Bronchial epithelial cell (primary cell): ENCODE measurements around the gene IL15RA. TPM values are rescaled to one million over a fixed set of nuclear protein-coding genes. Genes with fewer than 3 reads are reported as not detected.
A peak's percentile ranks its signal among the peaks of the same experiment; 100 is the strongest.

Source experiments
- DNase-seq: peaks from one replicate; pipeline ENCODE4 v3.0.0-alpha.2; 2010; ENCODE audit warnings: low read depth
- FAIRE-seq: peaks from 2 replicates; lab custom pipeline; 2011; peaks lifted over from hg19 to GRCh38; lab: Jason Lieb, UNC
- H3K27me3 ChIP-seq: 2 replicates; pipeline ENCODE4 v1.5.1; 2011; ENCODE audit warnings: low read length; ENCODE audit not compliant: control insufficient read depth, insufficient read depth
- H3K36me3 ChIP-seq: 2 replicates; pipeline ENCODE4 v1.5.1; 2011; ENCODE audit warnings: low read length; ENCODE audit not compliant: control insufficient read depth, insufficient read depth
- H3K4me3 ChIP-seq: 2 replicates; pipeline ENCODE4 v1.5.1; 2011; ENCODE audit warnings: mild to moderate bottlenecking, low read depth, low read length, control low read depth
- total RNA-seq: library from RNA; depleted of rRNA; stranded (reverse); fragments of >200 nt; gene quantifications from 2 replicates; pipeline ENCODE4 v1.2.1, GENCODE V29; 2014
- TF ChIP-seq, protein P1 (sequence below): IDR thresholded peaks from 2 replicates; pipeline ENCODE4 v1.5.1; 2011; ENCODE audit warnings: mild to moderate bottlenecking, moderate library complexity, low read length, control low read depth, inconsistent platforms; ENCODE audit not compliant: insufficient read depth, severe bottlenecking

The IL15RA gene
- total RNA-seq, 1 donor from 2014 or later: 0.79 TPM

DNA sequence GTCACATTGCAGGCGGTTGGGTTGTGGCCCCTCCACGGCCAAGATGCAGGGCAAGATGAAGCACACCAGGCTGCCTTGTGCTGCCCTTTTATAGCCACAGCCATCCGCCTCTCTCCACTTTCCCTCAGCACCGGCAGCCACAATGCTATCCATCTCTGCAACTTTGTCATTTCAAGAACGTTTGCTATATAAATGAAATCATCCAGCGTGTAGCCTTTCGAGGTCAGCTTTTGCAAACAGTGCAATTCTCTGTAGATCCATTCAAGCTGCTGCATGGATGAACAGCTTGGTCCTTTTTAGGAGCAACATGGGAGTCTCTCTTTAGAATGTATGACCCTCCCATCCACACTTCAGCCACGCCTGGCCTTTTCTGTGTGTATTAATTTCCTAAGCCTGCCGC, 6.4 kb upstream of the IL15RA start:
- FAIRE-seq: no peak
- no peaks in the 10 kb centered on the region for H3K27me3 ChIP-seq
- H3K4me3 ChIP-seq: no peak overlapping the region
- DNase-seq: no peak
- no peaks in the 10 kb centered on the region for H3K36me3 ChIP-seq
- TF ChIP-seq, protein P1, sequence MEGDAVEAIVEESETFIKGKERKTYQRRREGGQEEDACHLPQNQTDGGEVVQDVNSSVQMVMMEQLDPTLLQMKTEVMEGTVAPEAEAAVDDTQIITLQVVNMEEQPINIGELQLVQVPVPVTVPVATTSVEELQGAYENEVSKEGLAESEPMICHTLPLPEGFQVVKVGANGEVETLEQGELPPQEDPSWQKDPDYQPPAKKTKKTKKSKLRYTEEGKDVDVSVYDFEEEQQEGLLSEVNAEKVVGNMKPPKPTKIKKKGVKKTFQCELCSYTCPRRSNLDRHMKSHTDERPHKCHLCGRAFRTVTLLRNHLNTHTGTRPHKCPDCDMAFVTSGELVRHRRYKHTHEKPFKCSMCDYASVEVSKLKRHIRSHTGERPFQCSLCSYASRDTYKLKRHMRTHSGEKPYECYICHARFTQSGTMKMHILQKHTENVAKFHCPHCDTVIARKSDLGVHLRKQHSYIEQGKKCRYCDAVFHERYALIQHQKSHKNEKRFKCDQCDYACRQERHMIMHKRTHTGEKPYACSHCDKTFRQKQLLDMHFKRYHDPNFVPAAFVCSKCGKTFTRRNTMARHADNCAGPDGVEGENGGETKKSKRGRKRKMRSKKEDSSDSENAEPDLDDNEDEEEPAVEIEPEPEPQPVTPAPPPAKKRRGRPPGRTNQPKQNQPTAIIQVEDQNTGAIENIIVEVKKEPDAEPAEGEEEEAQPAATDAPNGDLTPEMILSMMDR: no peak

DNA sequence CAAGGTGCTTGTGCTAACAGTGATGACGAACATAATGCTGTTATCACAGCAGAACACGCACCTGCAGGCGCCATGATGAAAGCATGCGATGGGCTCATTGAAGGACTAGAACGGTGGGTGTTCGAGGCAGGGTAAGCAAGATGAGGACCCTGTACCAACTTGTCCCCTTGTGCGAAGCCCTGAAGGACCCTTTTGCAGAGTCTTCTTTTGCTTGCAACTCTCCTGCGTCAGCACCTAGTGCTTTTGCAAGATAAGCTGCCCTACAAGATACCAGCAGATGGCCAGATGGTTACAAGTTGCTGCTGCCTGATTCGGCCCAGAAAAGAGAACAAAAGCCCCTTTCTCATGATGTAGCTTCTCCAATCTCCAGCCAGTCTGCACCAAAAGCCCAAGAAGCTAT, 4.2 kb upstream of the IL15RA start:
- Histone ChIP-seq H3K4me3 (no peak overlapping the region), H3K27me3 (no peaks in the 10 kb centered on the region), H3K36me3 (no peaks in the 10 kb centered on the region)
- DNase-seq (no peak), FAIRE-seq (no peak)
- TF ChIP-seq, protein P1: no peak

DNA sequence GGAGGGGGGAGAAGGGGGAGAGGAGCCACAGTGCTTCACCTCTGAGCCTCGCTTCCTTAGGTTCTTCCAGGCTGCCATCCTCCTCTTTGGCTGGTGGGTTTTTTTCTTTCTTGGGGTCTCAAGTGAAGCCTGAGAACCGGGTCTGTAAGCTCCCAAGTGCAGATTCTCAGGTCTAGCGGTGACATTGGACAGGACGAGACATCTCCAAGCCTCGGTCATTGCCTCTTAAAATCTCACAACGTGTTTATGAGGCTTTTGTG, 817 bp upstream of the IL15RA start:
- Histone ChIP-seq H3K36me3 (no peaks in the 10 kb centered on the region), H3K27me3 (no peaks in the 10 kb centered on the region), H3K4me3 (peak overlapping the region; percentile 89)
- TF ChIP-seq, protein P1: no peak
- DNase-seq (no peak), FAIRE-seq (no peak)

DNA sequence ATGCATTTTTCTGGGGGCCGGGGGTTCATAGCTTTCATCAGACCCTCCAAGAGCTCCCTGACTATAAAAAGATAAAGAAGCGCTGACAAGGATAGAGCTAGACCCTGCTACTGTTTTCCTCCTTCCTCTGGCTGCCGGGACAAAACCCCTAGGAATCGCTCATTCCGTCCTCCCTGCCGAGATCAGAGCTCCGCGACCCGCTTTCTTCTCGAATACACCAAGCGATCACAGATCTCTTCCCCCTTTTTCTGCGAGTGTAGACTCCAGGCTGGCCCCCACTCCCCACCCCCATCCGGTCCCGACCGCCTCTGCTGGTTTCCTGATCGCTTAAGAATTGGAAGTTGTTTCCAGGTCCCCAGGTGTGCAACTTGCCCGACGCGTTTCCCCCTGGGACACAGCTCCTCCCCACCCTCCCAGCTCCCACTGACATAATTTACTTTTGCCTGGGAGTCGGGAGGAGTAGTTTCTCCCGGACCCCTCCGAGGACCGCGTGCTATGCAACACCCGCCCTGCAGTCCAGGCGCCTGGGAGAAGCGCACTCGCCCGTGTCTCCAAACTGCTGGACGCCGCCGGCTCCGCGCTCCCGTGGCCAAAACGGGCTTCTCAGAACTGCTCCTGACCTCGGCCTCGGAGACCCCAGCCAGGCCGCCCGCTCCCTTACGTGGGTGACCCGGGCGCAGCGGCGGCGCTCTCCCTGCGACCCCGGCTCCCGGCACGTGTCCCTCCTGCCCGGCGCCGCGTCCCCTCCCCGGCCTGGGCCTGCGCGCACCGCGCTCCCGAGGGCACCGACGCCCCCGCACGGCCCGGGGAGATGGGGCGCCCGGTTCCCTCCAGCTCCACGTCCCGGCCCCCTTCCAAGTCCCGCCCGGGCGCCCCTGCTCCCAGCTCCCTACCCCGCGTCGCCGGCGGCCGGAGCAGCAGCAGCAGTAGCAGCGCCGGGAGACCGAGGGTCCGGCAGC, 552 bp downstream of the IL15RA start:
- no peak for FAIRE-seq
- Histone ChIP-seq H3K27me3 (no peaks in the 10 kb centered on the region), H3K4me3 (peak overlapping the region; percentile 89), H3K36me3 (no peaks in the 10 kb centered on the region)
- TF ChIP-seq, protein P1: no peak
- DNase-seq: peak; percentile 5

DNA sequence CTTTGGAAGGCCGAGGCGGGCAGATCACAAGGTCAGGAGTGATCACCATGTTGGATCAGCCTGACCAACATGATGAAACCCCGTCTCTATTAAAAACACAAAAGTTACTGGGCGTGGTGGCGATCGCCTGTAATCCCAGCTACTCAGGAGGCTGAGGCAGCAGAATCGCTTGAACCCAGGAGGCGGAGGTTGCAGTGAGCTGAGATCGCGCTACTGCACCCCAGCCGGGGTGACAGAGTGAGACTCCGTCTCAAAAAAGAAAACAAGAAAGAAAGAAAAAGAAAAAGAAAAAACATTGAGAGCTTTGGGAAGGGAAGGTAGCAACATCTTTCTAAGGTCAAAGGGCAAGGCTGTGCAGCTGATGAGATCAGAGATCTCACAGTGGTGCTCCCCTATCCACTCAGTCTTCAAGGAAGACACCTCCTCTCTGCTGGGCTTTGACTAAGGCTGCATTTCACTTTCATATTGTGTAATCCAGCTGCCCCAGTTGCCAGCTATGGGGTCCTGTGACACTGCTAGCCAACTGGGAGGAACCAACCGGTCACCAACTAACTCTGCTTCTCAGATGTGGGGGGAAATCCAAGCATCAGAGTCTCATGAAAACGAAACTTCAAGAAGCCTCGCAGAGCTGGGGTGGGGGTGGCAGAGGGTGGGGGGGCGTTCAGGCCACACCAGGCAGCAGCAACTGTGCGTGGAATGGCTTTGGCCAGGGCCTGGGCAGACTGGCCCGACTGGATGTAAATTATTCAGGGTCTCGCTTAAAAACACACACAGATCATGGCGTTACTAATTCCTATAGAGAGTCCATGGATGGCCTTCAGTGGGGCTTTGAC, 1.5 kb downstream of the IL15RA start:
- TF ChIP-seq, protein P1: no peak
- H3K36me3 ChIP-seq: no peaks in the 10 kb centered on the region
- H3K27me3 ChIP-seq: no peaks in the 10 kb centered on the region
- peak overlapping the region; percentile 89 for H3K4me3 ChIP-seq
- FAIRE-seq: no peak
- DNase-seq: no peak
